GM18502 (cell line): ENCODE data around the gene ATG2B.

ENCODE experiments used
- ATAC-seq: cut with Tn5 transposase; IDR thresholded peaks from one replicate; pipeline ENCODE4 v1.9.1; 2021; ENCODE audit warnings: mild to moderate bottlenecking; ENCODE audit not compliant: unreplicated experiment, poor library complexity

Gene ATG2B

GRCh38 chr14:96362965-96363750, at the start of gene ATG2B, which contains the start of gene GSKIP:
TSS of gene ATG2B (minus strand) at chr14:96363341. CDS start at chr14:96362976, 365 bp downstream.
TSS of gene GSKIP (plus strand) at chr14:96363526. CDS start at chr14:96382248, 18,722 bp downstream.
- peak; percentile 76 for ATAC-seq

GRCh38 chr14:96410119-96410518, 47.0 kb upstream of the ATG2B start:
- no peak for ATAC-seq

- no peak for ATAC-seq
These were observed 46.6 kb upstream of the ATG2B start for GRCh38 chr14:96409701-96410100.

GRCh38 chr14:96408608-96409007, 45.5 kb upstream of the ATG2B start:
- ATAC-seq, result no peak

- no peak for ATAC-seq
These were observed 44.9 kb upstream of the ATG2B start for GRCh38 chr14:96407935-96408570.

- no peak for ATAC-seq
These were observed 42.5 kb upstream of the ATG2B start for GRCh38 chr14:96405677-96406076.

- no peak for ATAC-seq
These were observed 40.3 kb upstream of the ATG2B start for GRCh38 chr14:96403409-96403808.

GRCh38 chr14:96400495-96400894, 37.4 kb upstream of the ATG2B start:
- no peak for ATAC-seq

- ATAC-seq, result no peak
These were observed 36.3 kb upstream of the ATG2B start for GRCh38 chr14:96399405-96399804.

GRCh38 chr14:96398921-96399320, 35.8 kb upstream of the ATG2B start:
- ATAC-seq, result no peak

- ATAC-seq, result no peak
These were observed 35.3 kb upstream of the ATG2B start for GRCh38 chr14:96398432-96398831.

GRCh38 chr14:96394047-96394815, 31.1 kb upstream of the ATG2B start:
- ATAC-seq, result no peak

- ATAC-seq, result no peak
These were observed 30.0 kb upstream of the ATG2B start for GRCh38 chr14:96393071-96393691.

- ATAC-seq, result peak; percentile 89
These were observed 28.4 kb upstream of the ATG2B start for GRCh38 chr14:96391293-96392118.

GRCh38 chr14:96390965-96391292, 27.8 kb upstream of the ATG2B start:
- no peak for ATAC-seq

GRCh38 chr14:96385385-96385784, 22.2 kb upstream of the ATG2B start:
- ATAC-seq, result no peak

- ATAC-seq, result no peak
These were observed 21.6 kb upstream of the ATG2B start for GRCh38 chr14:96384740-96385139.

- ATAC-seq, result no peak
These were observed 20.9 kb upstream of the ATG2B start for GRCh38 chr14:96384053-96384452.

- ATAC-seq, result no peak
These were observed 20.3 kb upstream of the ATG2B start for GRCh38 chr14:96383445-96383844.

GRCh38 chr14:96380735-96381134, 17.6 kb upstream of the ATG2B start:
- peak; percentile 92 for ATAC-seq
